Effector memory CD4-positive, alpha-beta T cell (primary cell): ENCODE results near the gene RGS6.

Experiments
- DNase-seq, 3 donors: peaks; one replicate each; pipeline ENCODE4 v3.0.0-alpha.2; 2020
- H3K27ac ChIP-seq: 2 replicates; pipeline ENCODE4 v1.7.0; 2013; ENCODE audit warnings: mild to moderate bottlenecking, low read length, moderate library complexity; ENCODE audit not compliant: insufficient read depth, poor library complexity, severe bottlenecking
- H3K27me3 ChIP-seq: replicated peaks from 2 replicates; pipeline ENCODE4 v1.7.0; 2013; ENCODE audit warnings: mild to moderate bottlenecking, low read length; ENCODE audit not compliant: insufficient read depth, control insufficient read depth, poor library complexity, severe bottlenecking
- H3K36me3 ChIP-seq: 2 replicates; pipeline ENCODE4 v1.7.0; 2013; ENCODE audit warnings: mild to moderate bottlenecking, low read length, moderate library complexity; ENCODE audit not compliant: control insufficient read depth, insufficient read depth
- H3K4me1 ChIP-seq: 2 replicates; pipeline ENCODE4 v1.7.0; 2013; ENCODE audit warnings: low read length, mild to moderate bottlenecking; ENCODE audit not compliant: control insufficient read depth, insufficient read depth, poor library complexity, severe bottlenecking
- H3K4me3 ChIP-seq: 2 replicates; pipeline ENCODE4 v1.7.0; 2013; ENCODE audit warnings: low read length, low read depth, mild to moderate bottlenecking; ENCODE audit not compliant: insufficient read depth, poor library complexity, severe bottlenecking
- H3K9me3 ChIP-seq: 2 replicates; pipeline ENCODE4 v1.7.0; 2013; ENCODE audit warnings: mild to moderate bottlenecking, low read length, moderate library complexity; ENCODE audit not compliant: control insufficient read depth

The RGS6 gene

GRCh38 chr14:72290241-72290640 lies 358.0 kb downstream of the RGS6 start:
- Histone ChIP-seq H3K27me3 (no peaks in the 10 kb centered on the region), H3K27ac (no peak overlapping the region), H3K36me3 (no peaks in the 10 kb centered on the region), H3K4me3 (no peak overlapping the region), H3K9me3 (no peaks in the 10 kb centered on the region), H3K4me1 (no peaks in the 10 kb centered on the region)
- no peak for DNase-seq

- Histone ChIP-seq H3K9me3 (no peaks in the 10 kb centered on the region), H3K27me3 (no peaks in the 10 kb centered on the region), H3K4me1 (no peaks in the 10 kb centered on the region), H3K4me3 (no peak overlapping the region), H3K36me3 (no peaks in the 10 kb centered on the region), H3K27ac (no peak overlapping the region)
- DNase-seq, result no peak
These were observed 359.9 kb downstream of the RGS6 start for GRCh38 chr14:72291908-72292688.

GRCh38 chr14:72292689-72293024 lies 360.4 kb downstream of the RGS6 start:
- H3K4me1 ChIP-seq, result no peaks in the 10 kb centered on the region
- no peaks in the 10 kb centered on the region for H3K27me3 ChIP-seq
- no peaks in the 10 kb centered on the region for H3K36me3 ChIP-seq
- no peaks in the 10 kb centered on the region for H3K9me3 ChIP-seq
- no peak overlapping the region for H3K27ac ChIP-seq
- no peak for DNase-seq
- H3K4me3 ChIP-seq, result no peak overlapping the region

- Histone ChIP-seq H3K36me3 (no peaks in the 10 kb centered on the region), H3K27ac (no peak overlapping the region), H3K4me3 (no peak overlapping the region), H3K27me3 (no peaks in the 10 kb centered on the region), H3K4me1 (no peaks in the 10 kb centered on the region), H3K9me3 (no peaks in the 10 kb centered on the region)
- no peak for DNase-seq
These were observed 369.1 kb downstream of the RGS6 start for GRCh38 chr14:72301352-72301751.

GRCh38 chr14:72303930-72304329 lies 371.7 kb downstream of the RGS6 start:
- H3K9me3 ChIP-seq, result no peaks in the 10 kb centered on the region

GRCh38 chr14:72305561-72305960 lies 373.3 kb downstream of the RGS6 start:
- DNase-seq, result no peak
- Histone ChIP-seq H3K27me3 (no peaks in the 10 kb centered on the region), H3K36me3 (no peaks in the 10 kb centered on the region), H3K4me3 (no peak overlapping the region), H3K27ac (no peak overlapping the region), H3K9me3 (no peaks in the 10 kb centered on the region), H3K4me1 (no peaks in the 10 kb centered on the region)

More at GRCh38 chr14:72303930-72304329, 371.7 kb downstream of the RGS6 start:
- Histone ChIP-seq H3K4me3 (no peak overlapping the region), H3K36me3 (no peaks in the 10 kb centered on the region), H3K27ac (no peak overlapping the region), H3K27me3 (no peaks in the 10 kb centered on the region), H3K4me1 (no peaks in the 10 kb centered on the region)
- no peak for DNase-seq

GRCh38 chr14:72308967-72309485 lies 376.8 kb downstream of the RGS6 start:
- H3K27ac ChIP-seq, result no peak overlapping the region
- DNase-seq, result no peak

GRCh38 chr14:72311116-72311515 lies 378.9 kb downstream of the RGS6 start:
- H3K27me3 ChIP-seq, result no peaks in the 10 kb centered on the region
- no peaks in the 10 kb centered on the region for H3K9me3 ChIP-seq
- no peak overlapping the region for H3K27ac ChIP-seq
- H3K36me3 ChIP-seq, result no peaks in the 10 kb centered on the region
- DNase-seq, result no peak
- H3K4me1 ChIP-seq, result no peaks in the 10 kb centered on the region
- H3K4me3 ChIP-seq, result no peak overlapping the region

More at GRCh38 chr14:72308967-72309485, 376.8 kb downstream of the RGS6 start:
- no peak overlapping the region for H3K4me3 ChIP-seq
- no peaks in the 10 kb centered on the region for H3K4me1 ChIP-seq
- no peaks in the 10 kb centered on the region for H3K27me3 ChIP-seq
- no peaks in the 10 kb centered on the region for H3K9me3 ChIP-seq
- H3K36me3 ChIP-seq, result no peaks in the 10 kb centered on the region

- Histone ChIP-seq H3K27me3 (no peaks in the 10 kb centered on the region), H3K36me3 (no peaks in the 10 kb centered on the region), H3K27ac (no peak overlapping the region), H3K4me3 (no peak overlapping the region), H3K4me1 (no peaks in the 10 kb centered on the region), H3K9me3 (no peaks in the 10 kb centered on the region)
- DNase-seq, result no peak
These were observed 379.3 kb downstream of the RGS6 start for GRCh38 chr14:72311516-72311915.

- no peaks in the 10 kb centered on the region for H3K36me3 ChIP-seq
- H3K9me3 ChIP-seq, result no peaks in the 10 kb centered on the region
- DNase-seq, result no peak
- H3K4me3 ChIP-seq, result no peak overlapping the region
- no peaks in the 10 kb centered on the region for H3K27me3 ChIP-seq
- no peak overlapping the region for H3K27ac ChIP-seq
- H3K4me1 ChIP-seq, result no peaks in the 10 kb centered on the region
These were observed 382.7 kb downstream of the RGS6 start for GRCh38 chr14:72314808-72315435.
